Middle frontal gyrus (tissue), 1 donor: ENCODE data around the gene CENPH.
"Not testable (repeated sequence)": the region's sequence is repeated elsewhere in the genome, so short reads cannot be mapped to it uniquely, and the experiment has no call there.

Source experiments
- DNase-seq: peaks from one replicate; pipeline ENCODE4 v3.0.0-alpha.2; 2015; ENCODE audit warnings: low spot score; ENCODE audit errors: extremely low spot score

Gene CENPH

DNA sequence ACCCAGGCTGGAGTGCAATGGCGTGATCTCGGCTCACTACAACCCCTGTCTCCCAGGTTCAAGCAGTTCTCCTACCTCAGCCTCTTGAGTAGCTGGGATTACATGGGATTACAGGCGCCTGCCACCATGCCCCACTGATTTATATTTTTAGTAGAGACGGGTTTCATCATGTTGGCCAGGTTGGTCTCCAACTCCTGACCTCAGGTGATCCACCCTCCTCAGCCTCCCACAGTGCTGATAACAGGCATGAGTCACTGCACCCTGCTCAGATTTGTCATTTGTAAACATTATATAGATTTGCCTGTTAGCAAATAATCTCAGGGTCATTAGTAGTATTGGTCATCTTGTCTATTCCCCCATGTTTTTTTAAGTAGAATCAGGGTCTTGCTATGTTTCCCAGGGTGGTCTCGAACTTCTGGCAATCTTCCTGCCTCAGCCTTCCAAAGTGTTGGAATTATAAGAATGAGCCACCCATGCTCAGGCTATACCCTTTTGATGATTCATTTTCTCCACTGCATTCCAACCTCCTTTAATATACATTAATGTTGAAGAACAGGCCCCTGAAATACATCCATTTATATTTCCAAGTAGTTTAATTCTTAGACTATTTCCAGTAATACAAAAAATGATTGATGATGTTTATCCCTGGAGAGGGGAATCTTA lies 17.3 kb downstream of the CENPH start:
- no peak for DNase-seq

DNA sequence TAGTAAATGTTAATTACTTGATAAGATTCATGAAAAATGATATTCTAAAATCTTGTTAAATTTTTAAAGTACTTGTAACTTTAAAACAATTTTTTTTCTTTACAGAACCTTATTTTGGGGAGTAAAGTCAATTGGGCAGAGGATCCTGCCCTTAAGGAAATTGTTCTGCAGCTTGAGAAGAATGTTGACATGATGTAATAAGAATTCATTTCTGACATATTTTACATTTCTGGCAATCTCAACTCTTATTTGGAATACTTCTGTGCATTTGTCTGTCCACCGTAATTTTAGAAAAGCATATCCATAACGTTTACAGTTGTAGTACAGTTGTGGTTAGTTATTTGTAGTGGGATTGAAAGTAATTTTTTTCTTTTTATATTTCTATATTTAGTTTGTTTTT lies 20.2 kb downstream of the CENPH start:
- no peak for DNase-seq

DNA sequence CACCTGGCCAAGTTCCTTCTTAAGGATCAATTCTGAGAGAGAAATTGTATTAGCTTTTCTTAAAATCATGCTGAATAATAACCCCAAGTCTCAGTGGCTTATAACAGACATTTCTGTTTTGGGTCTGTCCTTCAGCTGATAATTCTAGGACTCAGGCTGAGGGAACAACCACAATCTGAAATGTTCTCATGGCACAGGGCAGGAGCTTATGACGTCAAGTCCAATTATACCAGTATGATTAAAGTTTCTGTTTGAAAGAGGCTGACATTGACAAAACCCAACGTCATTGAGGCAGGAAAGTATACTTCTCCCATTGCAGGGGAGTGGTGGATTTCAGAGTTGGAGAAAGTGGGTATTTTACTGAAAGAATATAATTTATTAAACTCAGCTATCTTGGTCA lies 21.8 kb downstream of the CENPH start:
- no peak for DNase-seq

DNA sequence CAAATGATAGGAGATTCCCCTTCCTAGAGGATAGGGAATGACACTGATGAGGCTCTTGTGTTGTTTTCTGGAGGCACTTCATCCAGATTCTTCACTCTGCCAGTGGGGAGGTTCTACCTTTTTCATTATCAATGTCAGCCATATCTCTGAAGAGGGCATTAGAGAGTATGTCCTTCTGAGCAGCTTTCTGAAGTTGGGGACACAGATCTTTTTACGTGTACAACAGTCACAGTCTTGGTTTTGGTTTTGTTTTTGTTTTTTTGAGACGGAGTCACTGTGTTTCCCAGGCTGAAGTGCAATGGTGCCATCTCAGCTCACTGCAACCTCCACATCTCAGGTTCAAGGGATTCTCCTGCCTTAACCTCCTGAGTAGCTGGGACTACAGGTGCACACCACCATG lies 22.6 kb downstream of the CENPH start:
- no peak for DNase-seq

DNA sequence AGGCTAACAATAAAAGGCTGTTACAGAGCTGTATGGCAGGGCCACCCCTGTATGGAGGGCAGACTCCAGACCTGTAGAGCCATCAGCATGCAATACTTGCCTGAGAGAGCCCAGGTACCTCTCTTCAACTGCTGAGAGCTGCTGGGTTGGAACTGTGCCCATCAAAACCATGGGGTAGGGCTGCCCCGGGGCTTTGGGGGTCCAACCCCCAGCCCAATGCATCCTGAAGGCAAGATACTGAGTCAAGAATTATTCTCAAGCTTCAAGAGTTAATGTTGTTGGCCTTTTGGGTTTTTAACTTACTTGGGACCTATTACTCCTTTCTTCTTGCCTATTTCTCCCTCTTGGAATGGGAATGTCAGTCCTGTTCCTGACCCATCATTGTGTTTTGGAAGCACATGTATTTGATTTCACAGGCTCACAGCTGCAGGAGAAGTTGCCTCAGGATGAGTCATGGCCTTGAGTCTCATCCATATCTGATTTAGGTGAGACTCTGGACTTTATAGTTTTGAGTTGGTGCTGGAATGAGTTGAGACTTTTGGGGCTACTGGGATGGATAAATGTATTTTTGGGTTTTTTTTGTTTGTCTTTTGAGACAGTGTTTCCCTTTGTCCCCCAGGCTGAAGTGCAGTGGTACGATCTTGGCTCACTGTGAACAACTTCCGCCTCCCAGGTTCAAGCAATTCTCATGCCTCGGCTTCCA lies 24.3 kb downstream of the CENPH start:
- DNase-seq = no peak

DNA sequence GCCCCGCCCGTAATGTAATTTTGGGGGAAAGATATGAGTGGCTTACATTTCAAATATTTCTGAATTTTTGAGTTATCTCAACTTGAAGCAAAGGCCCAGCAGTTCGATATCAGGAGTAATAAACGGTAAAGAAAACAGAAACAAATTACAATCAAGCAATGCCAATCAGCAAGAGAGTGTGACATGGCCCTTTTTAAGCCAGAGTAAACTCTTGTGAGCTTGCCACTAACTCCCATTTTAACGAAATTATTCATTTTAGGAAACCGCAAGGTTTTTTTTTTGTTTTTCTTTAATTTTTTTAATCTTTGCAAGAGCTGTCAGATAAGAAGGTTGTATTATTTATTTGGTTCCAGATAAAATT lies 27.7 kb downstream of the CENPH start:
- no peak for DNase-seq

DNA sequence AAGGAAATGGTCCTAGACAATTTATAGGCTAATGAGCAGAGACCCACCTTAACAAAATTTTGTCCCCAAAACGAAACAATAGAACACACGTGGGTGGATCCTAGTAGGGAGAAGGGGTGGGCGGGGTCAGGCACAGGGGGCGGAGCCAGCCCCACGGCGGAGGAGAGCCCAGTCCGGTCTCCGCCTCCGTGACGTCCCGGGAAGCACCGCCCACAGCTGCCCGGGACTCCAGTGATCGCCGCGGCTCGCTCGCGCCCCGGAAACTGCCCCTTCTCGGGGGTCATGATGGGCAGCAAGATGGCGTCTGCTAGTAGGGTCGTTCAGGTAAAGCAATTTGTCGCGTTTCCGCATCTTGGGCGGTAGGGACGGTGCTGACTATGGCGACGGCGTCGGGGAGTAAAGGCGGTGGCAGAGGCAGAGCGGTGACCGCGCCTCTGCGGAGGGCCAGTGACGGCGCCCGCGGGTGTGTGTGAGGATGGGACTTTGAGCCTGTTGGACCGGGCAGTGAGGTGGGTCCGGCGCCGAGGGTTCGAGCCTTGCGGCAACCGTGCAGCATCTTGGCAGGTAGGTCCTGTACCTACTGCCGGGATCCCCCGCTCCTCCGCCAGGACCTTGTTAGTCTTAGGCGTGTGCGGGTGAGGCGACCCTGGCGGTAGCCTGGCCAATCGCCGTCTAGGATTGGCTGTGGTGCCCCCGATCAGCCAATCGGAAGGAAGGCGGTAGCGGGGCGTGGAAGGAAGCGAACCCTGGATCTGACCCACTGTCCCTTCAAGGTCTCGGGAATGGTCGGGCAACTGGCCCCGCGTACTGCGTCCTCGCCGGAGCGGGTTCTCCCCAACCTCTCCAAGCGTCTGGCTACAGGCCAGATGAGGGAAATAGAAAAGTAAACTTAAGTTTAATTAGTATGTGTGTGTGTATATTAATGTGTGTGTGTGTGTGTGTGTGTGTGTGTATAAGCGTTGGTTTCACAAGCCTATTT lies 28.5 kb downstream of the CENPH start:
- DNase-seq = peak; percentile 89

DNA sequence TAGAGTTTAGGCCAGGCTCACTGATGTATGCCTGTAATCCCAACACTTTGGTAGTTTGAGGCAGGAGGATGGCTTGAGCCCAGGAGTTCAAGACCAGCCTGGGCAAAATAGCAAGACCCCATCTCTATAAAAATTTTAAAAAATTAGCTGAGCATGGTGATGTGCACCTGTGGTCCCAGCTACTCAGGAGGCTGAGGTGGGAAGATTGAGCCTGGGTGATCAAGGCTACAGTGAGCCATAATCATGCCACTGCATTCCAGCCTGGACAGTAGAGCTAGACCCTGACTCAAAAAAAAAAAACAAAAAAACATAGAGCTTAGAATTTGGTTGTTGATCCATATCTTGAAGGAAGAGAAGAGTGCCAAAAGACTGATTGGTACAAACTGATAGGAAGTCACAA lies 30.6 kb downstream of the CENPH start:
- no peak for DNase-seq

DNA sequence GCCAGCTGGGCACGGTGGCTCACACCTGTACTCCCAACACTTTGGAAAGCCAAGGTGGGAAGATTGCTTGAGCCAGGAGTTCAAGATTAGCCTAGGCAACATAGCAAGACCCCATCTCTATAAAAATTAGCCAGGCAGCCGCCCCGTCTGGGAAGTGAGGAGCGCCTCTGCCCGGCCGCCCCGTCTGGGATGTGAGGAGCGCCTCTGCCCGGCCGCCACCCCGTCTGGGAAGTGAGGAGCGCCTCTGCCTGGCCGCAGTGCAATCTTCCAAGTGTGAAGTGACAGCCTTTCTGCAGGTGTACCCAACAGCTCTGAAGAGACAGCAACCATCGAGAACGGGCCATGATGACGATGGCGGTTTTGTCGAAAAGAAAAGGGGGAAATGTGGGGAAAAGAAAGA lies 31.0 kb downstream of the CENPH start:
- DNase-seq = not testable (repeated sequence)

DNA sequence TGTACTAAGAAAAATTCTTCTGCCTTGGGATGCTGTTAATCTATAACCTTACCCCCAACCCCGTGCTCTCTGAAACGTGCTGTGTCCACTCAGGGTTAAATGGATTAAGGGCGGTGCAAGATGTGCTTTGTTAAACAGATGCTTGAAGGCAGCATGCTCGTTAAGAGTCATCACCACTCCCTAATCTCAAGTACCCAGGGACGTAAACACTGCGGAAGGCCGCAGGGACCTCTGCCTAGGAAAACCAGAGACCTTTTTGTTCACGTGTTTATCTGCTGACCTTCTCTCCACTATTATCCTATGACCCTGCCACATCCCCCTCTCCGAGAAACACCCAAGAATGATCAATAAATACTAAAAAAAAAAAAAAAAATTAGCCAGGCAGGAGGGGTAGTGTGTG lies 31.4 kb downstream of the CENPH start:
- not testable (repeated sequence) for DNase-seq

DNA sequence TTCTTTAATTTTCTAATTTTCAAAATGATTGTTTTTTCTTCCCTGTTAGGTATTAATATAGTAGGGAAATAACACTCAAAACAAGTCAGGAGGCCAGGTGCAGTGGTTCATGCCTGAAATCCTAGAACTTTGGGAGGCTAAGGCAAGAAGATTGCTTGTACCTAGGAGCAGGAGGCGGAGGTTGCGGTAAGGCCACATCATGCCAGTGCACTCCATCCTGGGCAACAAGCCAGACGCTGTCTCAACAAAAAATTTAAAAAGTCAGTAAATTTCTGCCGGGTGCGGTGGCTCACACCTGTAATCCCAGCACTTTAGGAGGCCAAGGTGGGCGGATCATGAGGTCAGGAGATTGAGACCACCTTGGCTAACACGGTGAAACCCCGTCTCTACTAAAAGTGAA lies 35.1 kb downstream of the CENPH start:
- DNase-seq = no peak

DNA sequence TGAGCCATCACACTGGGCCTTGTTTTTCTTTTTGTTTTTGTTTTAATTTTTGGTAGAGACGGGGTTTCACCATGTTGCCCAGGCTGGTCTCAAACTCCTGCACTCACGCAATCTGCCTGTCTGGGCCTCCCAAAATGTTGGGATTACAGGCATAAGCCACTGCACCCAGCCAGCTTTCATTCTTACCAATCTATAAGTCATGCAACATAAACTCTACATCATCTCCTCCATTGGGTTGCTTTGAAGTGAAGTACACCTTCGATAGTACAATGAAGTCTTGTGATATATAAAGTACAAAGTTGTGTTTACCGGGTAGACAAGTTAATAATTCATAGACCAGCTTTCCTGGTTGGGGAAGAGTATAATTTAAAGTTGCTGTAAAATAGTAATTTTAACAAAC lies 36.5 kb downstream of the CENPH start:
- no peak for DNase-seq

DNA sequence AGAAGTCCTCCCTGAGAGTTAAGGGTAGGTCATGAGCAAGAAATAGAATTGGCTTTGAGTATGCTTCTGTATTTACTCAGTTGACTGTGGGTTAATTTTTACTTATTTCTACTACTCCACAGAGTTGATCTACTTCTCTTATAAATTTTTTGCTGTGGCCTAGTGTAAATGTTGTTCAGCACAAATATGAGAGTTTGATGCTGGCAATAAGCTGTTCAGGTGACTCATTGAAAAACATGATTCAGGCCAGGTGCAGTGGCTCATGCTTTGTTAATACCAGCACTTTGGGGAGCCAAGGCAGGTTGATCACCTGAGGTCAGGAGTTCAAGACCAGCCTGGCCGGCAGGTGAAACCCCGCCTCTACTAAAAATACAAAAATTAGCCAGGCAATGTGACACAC lies 40.8 kb downstream of the CENPH start:
- DNase-seq = no peak

DNA sequence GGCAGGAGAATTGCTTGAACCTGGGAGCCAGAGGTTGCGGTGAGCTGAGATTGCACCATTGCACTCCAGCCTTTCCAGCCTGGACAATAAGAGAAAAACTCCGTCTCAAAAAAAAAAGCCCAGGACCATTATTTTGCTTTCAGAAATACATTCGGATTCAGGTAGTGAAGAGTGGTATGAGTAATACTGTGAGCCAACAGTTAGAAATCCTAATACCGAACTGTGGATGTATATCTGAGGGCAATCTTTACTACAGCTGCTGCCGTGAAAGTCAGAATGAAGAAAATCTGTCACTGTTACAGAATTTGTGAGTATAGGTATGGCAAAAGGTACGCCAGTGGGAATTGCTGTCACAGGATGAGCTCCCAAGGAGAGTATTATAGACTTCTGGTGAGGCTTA lies 41.9 kb downstream of the CENPH start:
- no peak for DNase-seq

DNA sequence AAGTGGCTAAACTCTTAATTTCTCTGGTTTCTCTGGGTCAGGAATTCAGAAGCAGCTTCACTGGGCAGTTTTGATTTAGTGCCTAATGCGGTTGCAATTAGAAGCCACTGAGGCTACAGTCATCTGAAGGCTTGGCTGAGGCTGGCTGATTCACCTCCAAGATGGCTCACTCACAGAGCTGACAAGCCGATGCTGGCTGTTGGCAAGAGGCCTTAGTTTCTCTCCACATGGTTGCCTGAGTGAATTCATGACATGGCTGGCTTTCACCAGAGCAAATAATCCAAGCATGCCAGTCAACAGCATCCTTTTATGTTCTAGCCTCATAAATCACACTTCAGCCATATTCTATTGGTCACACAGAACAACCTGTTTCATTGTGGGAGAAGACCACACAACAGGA lies 42.5 kb downstream of the CENPH start:
- DNase-seq = no peak

DNA sequence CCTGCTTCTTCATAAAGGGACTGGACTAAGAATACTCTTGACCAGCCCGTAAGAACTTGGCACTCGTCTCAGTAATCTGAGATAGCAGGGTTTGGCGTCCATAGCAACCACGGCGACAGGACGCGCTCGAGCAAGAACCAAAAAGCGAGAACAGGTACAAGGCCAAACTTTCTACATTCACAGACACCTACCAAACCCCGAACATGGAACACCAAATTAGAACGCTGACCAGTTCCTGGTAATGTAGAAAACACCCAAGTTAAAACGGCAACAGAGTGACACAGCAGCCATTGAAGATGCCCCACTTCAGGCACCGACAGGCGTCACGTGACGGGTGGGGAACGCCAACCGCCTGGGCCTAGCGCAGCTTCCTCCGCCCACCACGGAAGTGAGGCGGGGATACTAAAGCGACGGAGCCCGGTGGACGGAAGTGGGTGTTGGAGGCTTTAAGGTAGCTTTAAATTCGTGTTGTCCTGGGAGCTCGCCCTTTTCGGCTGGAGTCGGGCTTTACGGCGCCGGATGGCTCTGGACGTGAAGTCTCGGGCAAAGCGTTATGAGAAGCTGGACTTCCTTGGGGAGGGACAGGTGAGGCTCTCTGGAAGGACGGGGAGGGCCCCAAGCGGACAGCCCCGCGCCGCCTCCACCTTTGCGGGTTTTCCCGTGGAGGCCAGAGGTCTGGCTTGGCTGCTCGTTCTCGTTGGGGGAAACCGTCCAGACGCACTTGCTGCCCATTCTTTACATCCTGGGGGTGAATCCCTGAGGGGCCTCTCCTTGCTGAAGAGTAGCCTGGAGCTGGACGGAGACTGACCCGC lies 45.3 kb downstream of the CENPH start, which contains the start of gene CDK7:
Gene CDK7 (plus strand): TSS at position 430 of the 812 bp plus-strand sequence. CDS start 90 bp downstream, at position 520.
- DNase-seq = peak; percentile 92

DNA sequence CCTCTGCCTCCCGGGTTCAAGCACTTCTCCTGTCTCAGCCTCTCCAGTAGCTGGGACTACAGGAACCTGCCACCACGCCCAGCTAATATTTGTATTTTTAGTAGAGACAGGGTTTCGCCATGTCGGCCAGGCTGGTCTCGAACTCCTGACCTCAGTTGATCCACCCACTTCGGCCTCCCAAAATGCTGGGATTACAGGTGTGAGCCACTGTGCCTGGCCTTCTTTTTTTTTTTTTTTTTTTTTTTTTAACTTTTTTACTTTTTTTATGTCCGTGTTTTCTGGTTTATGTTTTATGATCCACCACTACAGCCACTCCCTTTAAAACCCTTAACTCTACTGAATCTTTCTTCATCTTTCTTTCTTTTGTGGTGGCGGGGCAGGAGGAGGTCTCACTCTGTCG lies 47.4 kb downstream of the CENPH start:
- DNase-seq = not testable (repeated sequence)

DNA sequence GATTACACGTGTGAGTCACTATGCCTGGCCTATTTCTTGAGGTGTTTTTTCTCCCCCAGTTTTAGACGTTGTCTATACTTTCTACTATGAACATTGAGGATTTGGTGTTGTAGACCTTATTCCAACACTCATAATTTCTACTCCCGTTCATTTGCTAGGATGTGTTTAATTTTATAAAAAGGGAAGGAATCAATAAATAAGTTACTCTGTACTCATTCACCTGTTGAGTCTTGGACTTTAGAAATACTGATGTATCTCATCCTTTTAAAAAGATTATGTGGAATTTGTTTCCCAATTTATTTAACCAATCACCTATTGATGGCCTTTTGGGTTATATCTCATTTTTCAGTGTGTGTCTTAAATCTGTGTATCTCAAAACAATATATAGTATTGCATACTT lies 48.5 kb downstream of the CENPH start:
- DNase-seq = no peak

DNA sequence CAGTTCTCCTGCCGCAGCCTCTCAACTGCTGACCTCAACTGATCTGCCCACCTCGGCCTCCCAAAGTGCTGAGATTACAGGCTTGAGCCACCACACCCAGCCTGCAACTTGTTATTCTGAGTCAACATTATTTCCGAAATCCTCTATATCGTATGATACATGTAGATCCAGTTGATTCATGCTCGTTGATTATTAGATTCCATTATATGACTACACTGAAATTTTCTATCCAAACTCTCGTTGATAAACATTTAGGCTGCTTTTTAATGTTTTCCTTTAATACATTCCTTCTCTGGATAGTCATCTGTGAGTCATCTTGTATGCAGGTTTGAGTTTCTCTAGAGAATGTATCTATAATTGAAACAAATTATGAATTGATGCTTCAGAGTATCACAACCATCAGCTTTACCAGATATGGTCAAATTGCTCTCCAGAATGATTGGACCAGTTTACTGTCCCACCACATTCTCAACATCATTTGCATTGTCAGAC lies 49.4 kb downstream of the CENPH start:
- DNase-seq = no peak

DNA sequence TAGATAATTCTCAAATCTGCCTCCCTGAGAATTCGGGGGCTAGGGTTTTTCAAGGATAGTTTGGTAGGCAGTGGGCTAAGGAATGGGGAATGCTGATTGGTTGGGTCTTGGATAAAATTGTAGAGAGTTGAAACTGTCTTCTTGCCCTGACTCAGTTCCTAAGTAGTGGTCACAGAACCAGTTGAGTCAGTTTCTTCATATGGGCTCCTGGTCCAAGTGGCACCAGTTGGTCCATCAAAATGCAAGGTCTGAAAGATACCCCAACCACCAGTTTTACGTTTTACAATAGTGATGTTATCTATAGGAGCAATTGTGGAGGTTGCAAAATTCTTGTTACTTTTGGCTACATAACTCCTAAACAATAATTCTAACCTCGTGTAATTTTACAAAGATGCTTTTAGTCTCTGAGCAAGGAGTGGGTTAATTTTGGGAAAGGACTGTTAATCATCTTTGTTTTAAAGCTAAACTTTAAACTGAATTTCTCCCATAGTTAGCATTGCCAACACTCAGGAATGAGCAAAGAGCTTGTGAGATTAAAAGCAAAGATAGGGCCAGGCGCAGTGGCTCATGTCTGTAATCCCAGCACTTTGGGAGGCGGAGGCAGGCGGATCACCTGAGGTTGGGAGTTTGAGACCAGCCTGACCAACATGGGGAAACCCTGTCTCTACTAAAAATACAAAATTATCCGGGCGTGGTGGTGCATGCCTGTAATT lies 53.0 kb downstream of the CENPH start:
- no peak for DNase-seq
